Astrocyte (in vitro differentiated cells and primary cell): Measurements from ENCODE around the gene DOLPP1. TPM values are rescaled to one million over a fixed set of nuclear protein-coding genes. Genes with fewer than 3 reads are reported as not detected.

Experiments used
- DNase-seq: peaks from one replicate; pipeline ENCODE4 v3.0.0-alpha.2; 2010; ENCODE audit warnings: low read depth
- FAIRE-seq: peaks from 2 replicates; lab custom pipeline; 2011; peaks lifted over from hg19 to GRCh38; lab: Jason Lieb, UNC
- H2AFZ ChIP-seq: 2 replicates; pipeline ENCODE4 v1.6.0; 2012; ENCODE audit warnings: low read depth, low read length, inconsistent platforms
- H3K27ac ChIP-seq: 2 replicates; pipeline ENCODE4 v1.5.1; 2011; ENCODE audit warnings: low read depth, low read length, inconsistent platforms
- H3K27me3 ChIP-seq: 2 replicates; pipeline ENCODE4 v1.6.0; 2011; ENCODE audit warnings: low read length, inconsistent platforms; ENCODE audit not compliant: insufficient read depth
- H3K36me3 ChIP-seq: 2 replicates; pipeline ENCODE4 v1.5.1; 2011; ENCODE audit warnings: low read length, inconsistent platforms; ENCODE audit not compliant: insufficient read depth
- H3K4me1 ChIP-seq: 2 replicates; pipeline ENCODE4 v1.5.1; 2011; ENCODE audit warnings: low read length, inconsistent platforms; ENCODE audit not compliant: insufficient read depth
- H3K4me2 ChIP-seq: 2 replicates; pipeline ENCODE4 v1.6.0; 2012; ENCODE audit warnings: low read length, inconsistent platforms
- H3K4me3 ChIP-seq: 2 replicates; pipeline ENCODE4 v1.5.1; 2011; ENCODE audit warnings: low read depth, mild to moderate bottlenecking, low read length, inconsistent platforms; ENCODE audit not compliant: insufficient read depth
- H3K79me2 ChIP-seq: 2 replicates; pipeline ENCODE4 v1.6.0; 2012; ENCODE audit warnings: mild to moderate bottlenecking, low read length, inconsistent platforms; ENCODE audit not compliant: insufficient read depth
- H3K9ac ChIP-seq: 2 replicates; pipeline ENCODE4 v1.6.0; 2012; ENCODE audit warnings: mild to moderate bottlenecking, low read length, inconsistent platforms
- H3K9me3 ChIP-seq: 2 replicates; pipeline ENCODE4 v1.5.1; 2012; ENCODE audit warnings: low read depth, mild to moderate bottlenecking, low read length, inconsistent platforms; ENCODE audit not compliant: insufficient read depth
- H4K20me1 ChIP-seq: 2 replicates; pipeline ENCODE4 v1.6.0; 2012; ENCODE audit warnings: low read length, inconsistent platforms; ENCODE audit not compliant: insufficient read depth
- H3K27ac Mint-ChIP-seq: one replicate; pipeline ENCODE4 v1.8.0; 2021; ENCODE audit warnings: mild to moderate bottlenecking, mixed read lengths; ENCODE audit not compliant: unreplicated experiment
- H3K27me3 Mint-ChIP-seq: one replicate; pipeline ENCODE4 v1.8.0; 2021; ENCODE audit warnings: low read depth, mixed read lengths; ENCODE audit not compliant: unreplicated experiment
- H3K36me3 Mint-ChIP-seq: one replicate; pipeline ENCODE4 v1.8.0; 2021; ENCODE audit warnings: low read depth, mixed read lengths; ENCODE audit not compliant: unreplicated experiment
- H3K4me1 Mint-ChIP-seq: one replicate; pipeline ENCODE4 v1.8.0; 2021; ENCODE audit warnings: low read depth, mixed read lengths; ENCODE audit not compliant: unreplicated experiment
- H3K4me3 Mint-ChIP-seq: one replicate; pipeline ENCODE4 v1.8.0; 2021; ENCODE audit warnings: mild to moderate bottlenecking, moderate library complexity, mixed read lengths; ENCODE audit not compliant: unreplicated experiment
- H3K9me3 Mint-ChIP-seq: one replicate; pipeline ENCODE4 v1.8.0; 2021; ENCODE audit warnings: mild to moderate bottlenecking, mixed read lengths; ENCODE audit not compliant: unreplicated experiment
- CTCF ChIP-seq: IDR thresholded peaks from 2 replicates; pipeline ENCODE4 v1.5.1; 2011; ENCODE audit warnings: low read depth, mild to moderate bottlenecking, inconsistent platforms, low read length, moderate library complexity; ENCODE audit not compliant: insufficient read depth
- EZH2 ChIP-seq: IDR thresholded peaks from 2 replicates; pipeline ENCODE4 v1.6.1; 2012; ENCODE audit warnings: mild to moderate bottlenecking, low read length, inconsistent platforms; ENCODE audit not compliant: insufficient read depth
- total RNA-seq: library from RNA; stranded (reverse); gene quantifications from 2 replicates; pipeline ENCODE4 v1.2.1, GENCODE V29; 2021

DOLPP1 gene
- total RNA-seq, 1 donor from 2014 or later = 17.9 TPM

GRCh38 chr9:129069862-129070641, 10.9 kb upstream of the DOLPP1 start:
- Histone ChIP-seq H3K9me3 (no peaks in the 10 kb centered on the region), H3K4me1 (no peaks in the 10 kb centered on the region), H3K4me2 (no peak overlapping the region), H3K9ac (no peak overlapping the region), H3K4me3 (no peak overlapping the region), H4K20me1 (no peaks in the 10 kb centered on the region), H3K36me3 (peaks cover 2% of the 10 kb centered on the region), H3K27ac (no peak overlapping the region), H3K79me2 (no peaks in the 10 kb centered on the region), H2AFZ (no peak overlapping the region), H3K27me3 (no peaks in the 10 kb centered on the region)
- no peak for TF ChIP-seq EZH2
- no peak for TF ChIP-seq CTCF
- H3K9me3 Mint-ChIP-seq = no peaks in the 10 kb centered on the region
- H3K36me3 Mint-ChIP-seq = peaks cover 11% of the 10 kb centered on the region
- FAIRE-seq (no peak), DNase-seq (no peak)
- H3K27me3 Mint-ChIP-seq = no peaks in the 10 kb centered on the region
- H3K27ac Mint-ChIP-seq = no peak overlapping the region
- no peaks in the 10 kb centered on the region for H3K4me1 Mint-ChIP-seq
- H3K4me3 Mint-ChIP-seq = no peak overlapping the region

- H3K4me1 Mint-ChIP-seq = no peaks in the 10 kb centered on the region
- no peak for TF ChIP-seq CTCF
- TF ChIP-seq EZH2 = no peak
- H3K4me1 ChIP-seq = no peaks in the 10 kb centered on the region
- FAIRE-seq (no peak), DNase-seq (no peak)
- no peak overlapping the region for H3K4me3 Mint-ChIP-seq
- H3K27me3 Mint-ChIP-seq = no peaks in the 10 kb centered on the region
- no peak overlapping the region for H3K27ac ChIP-seq
- no peak overlapping the region for H3K4me2 ChIP-seq
- H3K27ac Mint-ChIP-seq = no peak overlapping the region
- H3K79me2 ChIP-seq = no peaks in the 10 kb centered on the region
- no peaks in the 10 kb centered on the region for H3K36me3 ChIP-seq
- no peaks in the 10 kb centered on the region for H3K27me3 ChIP-seq
- no peak overlapping the region for H3K4me3 ChIP-seq
- H4K20me1 ChIP-seq = no peaks in the 10 kb centered on the region
- no peak overlapping the region for H2AFZ ChIP-seq
- no peaks in the 10 kb centered on the region for H3K9me3 ChIP-seq
- H3K36me3 Mint-ChIP-seq = peaks cover 5% of the 10 kb centered on the region
- no peaks in the 10 kb centered on the region for H3K9me3 Mint-ChIP-seq
- H3K9ac ChIP-seq = no peak overlapping the region
Observed at GRCh38 chr9:129070696-129071525, 10.0 kb upstream of the DOLPP1 start.
